ENCODE data around the gene RGS19.

DNA sequence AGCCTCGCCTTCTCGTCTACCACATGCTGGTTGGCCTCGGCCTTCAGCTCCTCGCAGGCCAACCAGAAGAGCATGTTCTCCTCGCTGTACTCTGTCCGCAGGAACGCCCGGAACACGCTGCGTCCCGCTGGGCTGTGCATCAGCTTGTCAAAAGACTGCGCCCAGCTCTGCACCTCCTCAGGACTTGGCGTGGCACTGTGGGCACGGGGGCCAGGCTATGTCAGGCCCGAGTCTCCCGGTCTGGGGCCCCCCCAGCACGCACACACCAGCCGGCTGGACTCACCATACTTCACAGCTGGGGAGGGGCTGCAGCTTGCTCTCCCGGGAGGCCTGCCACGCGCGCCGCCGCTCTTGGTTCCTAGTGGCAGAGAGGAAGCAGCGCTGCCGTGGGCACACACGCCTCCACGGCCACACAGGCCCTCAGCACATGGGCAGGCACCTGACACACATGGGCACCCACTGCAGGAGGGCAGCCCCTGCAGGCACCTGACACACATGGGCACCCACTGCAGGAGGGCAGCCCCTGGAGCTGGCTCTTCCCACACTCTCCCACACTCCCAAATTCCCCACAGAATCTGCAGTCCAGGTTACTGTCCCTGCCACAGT is 5.0 kb downstream of the RGS19 start:
- TF ChIP-seq, protein P1, sequence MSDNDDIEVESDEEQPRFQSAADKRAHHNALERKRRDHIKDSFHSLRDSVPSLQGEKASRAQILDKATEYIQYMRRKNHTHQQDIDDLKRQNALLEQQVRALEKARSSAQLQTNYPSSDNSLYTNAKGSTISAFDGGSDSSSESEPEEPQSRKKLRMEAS (IDR thresholded peaks at IDR 0.05): no peak
- TF ChIP-seq EP300 (IDR thresholded peaks at IDR 0.05; ENCODE audit: borderline replicate concordance): no peak
- no peak for TF ChIP-seq YY1 (IDR thresholded peaks at IDR 0.05; ENCODE audit: low read depth)
- TF ChIP-seq TCF12 (IDR thresholded peaks at IDR 0.05; ENCODE audit: low read depth): no peak
- TF ChIP-seq NFIC (IDR thresholded peaks at IDR 0.05): no peak
- TF ChIP-seq FOXM1 (IDR thresholded peaks at IDR 0.05; ENCODE audit: borderline replicate concordance, low read depth): no peak
- TF ChIP-seq, protein P2, sequence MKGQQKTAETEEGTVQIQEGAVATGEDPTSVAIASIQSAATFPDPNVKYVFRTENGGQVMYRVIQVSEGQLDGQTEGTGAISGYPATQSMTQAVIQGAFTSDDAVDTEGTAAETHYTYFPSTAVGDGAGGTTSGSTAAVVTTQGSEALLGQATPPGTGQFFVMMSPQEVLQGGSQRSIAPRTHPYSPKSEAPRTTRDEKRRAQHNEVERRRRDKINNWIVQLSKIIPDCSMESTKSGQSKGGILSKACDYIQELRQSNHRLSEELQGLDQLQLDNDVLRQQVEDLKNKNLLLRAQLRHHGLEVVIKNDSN (IDR thresholded peaks at IDR 0.05): no peak
- TF ChIP-seq TAF1 (IDR thresholded peaks at IDR 0.05; ENCODE audit: low read depth): no peak
- TF ChIP-seq, protein P3, sequence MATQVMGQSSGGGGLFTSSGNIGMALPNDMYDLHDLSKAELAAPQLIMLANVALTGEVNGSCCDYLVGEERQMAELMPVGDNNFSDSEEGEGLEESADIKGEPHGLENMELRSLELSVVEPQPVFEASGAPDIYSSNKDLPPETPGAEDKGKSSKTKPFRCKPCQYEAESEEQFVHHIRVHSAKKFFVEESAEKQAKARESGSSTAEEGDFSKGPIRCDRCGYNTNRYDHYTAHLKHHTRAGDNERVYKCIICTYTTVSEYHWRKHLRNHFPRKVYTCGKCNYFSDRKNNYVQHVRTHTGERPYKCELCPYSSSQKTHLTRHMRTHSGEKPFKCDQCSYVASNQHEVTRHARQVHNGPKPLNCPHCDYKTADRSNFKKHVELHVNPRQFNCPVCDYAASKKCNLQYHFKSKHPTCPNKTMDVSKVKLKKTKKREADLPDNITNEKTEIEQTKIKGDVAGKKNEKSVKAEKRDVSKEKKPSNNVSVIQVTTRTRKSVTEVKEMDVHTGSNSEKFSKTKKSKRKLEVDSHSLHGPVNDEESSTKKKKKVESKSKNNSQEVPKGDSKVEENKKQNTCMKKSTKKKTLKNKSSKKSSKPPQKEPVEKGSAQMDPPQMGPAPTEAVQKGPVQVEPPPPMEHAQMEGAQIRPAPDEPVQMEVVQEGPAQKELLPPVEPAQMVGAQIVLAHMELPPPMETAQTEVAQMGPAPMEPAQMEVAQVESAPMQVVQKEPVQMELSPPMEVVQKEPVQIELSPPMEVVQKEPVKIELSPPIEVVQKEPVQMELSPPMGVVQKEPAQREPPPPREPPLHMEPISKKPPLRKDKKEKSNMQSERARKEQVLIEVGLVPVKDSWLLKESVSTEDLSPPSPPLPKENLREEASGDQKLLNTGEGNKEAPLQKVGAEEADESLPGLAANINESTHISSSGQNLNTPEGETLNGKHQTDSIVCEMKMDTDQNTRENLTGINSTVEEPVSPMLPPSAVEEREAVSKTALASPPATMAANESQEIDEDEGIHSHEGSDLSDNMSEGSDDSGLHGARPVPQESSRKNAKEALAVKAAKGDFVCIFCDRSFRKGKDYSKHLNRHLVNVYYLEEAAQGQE (IDR thresholded peaks at IDR 0.05; ENCODE audit: low read depth): no peak
- no peak for TF ChIP-seq CREB1 (IDR thresholded peaks at IDR 0.05; ENCODE audit: low read depth)
- no peak for TF ChIP-seq RAD21 (IDR thresholded peaks at IDR 0.05; ENCODE audit: low read depth)
- no peak for TF ChIP-seq ZBTB7A (IDR thresholded peaks at IDR 0.05; ENCODE audit: low read depth)
